HK-2 (cell line): ENCODE data around the gene CYB561D2.

Experiments
- DNase-seq: peaks from one replicate; pipeline ENCODE4 v3.0.0-alpha.2; 2018; ENCODE audit not compliant: unreplicated experiment

CYB561D2 gene

DNA sequence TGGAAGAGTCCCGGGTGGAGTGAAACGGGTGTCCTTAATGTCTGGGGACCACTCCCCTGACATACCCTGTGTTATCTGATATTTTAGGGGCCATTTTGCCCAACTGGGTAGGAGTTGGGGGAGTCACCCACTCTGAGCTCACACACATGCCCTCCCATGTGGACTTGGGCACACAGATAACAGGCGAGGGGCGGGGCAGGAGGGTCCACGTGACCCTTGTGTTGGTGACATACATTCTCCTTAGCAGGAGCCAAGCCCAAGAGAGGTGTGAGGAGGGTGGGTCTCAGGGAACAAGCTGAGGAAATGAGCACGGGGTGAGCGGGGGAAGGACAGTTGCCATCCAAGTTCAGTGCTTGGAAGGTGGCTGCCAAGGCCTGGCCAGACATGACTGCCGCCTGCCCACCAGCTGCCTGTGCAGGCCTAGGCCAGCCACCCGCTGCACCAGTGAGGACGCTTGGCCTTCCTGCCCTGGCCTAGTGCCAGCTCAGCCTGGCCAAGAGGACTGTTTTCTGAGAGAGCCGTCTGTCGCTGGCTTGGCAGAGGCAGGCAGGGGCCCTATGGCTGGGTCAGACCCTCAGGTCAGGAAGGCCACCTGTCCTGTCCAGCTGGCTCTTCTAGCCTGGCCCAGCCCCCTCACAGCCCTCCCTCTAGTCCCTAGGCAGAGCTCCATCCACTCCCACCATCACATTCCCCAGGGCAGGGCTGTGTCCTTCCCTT is 40.0 kb downstream of the CYB561D2 start:
- no peak for DNase-seq

DNA sequence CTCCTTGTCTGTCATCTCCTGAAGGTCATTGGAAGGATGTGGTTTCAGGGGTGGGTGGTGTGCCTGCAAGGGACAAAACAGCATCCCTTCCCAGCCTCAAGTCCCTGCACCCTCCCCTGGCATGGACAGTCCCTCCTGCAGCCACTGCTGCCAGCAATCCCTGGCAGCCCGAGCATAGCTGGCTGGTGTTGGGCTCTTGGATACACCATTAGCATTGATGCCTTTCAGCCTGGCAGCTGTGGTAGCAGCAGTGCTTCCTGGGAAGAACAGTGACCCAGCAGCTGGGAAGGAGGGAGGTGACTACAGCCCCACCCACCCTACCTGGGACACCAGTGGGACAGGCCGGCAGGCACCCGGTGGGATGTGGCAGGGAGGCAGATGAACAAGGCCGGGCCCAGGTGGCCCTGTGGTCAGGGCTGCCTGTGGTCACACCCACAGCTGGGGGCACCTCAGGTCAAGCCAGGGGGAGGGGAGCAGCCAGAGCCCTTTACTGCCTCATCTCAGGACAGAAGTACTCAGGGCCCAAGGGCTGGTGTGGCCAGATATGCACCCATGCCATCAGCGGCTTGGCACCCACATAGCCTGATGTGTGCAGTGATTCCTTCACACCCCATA is 41.5 kb downstream of the CYB561D2 start:
- DNase-seq, result no peak

DNA sequence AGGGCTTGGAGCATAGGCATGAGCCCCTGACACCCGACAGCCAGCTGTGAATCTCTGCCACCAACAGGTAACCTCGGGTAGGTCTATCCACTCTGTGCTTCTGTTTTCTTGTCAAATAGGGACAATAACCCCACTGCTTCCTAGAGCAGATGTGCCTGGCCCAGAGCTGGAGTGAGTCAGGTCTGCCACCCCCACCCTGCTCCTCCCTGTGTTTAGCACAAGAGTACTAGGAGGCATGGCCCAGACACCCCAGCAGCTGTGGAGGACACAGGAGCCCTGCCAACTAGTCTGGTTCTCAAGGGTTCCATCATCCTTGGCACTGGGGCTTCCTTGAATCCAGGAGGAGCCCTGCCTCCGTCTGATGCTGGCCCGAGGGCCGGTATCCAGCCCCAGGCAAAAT is 42.4 kb downstream of the CYB561D2 start:
- no peak for DNase-seq

DNA sequence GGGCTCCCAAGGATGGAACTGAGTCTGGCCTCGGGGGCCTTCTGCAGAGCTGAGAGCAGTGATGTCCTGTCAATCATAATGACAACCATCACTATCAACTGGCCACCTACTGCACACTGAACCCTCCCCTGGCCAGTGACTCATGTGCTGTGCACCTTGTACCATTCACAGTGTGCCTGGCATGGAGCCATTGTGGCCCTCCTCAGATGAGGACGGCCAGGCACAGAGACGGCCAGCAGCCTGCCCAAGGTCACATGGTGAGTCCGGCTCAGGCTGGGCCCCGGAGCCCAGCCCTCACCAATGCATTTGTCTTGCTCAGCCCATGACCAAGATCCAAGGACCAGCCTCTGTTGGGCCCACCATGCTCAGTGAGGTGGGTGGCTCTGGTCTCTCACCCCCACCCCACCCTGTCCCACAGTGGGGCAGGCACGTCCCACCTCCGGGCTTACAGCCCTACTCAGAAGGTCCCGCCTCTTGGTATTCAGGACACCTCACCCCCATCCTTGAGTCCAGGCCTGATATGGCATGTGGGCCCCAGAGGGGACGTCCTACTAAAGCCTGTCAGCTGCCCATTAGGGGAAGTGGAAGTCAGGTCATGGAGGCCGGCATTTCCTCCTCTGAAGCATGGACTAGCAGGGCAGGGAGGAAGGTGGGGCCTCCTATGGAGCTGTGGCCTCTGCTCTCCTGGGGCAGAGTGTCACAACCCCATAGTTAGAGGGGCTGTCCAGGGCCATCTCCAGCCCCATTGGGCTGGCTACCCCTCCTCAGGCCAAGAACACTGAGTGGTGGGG is 44.6 kb downstream of the CYB561D2 start:
- no peak for DNase-seq

DNA sequence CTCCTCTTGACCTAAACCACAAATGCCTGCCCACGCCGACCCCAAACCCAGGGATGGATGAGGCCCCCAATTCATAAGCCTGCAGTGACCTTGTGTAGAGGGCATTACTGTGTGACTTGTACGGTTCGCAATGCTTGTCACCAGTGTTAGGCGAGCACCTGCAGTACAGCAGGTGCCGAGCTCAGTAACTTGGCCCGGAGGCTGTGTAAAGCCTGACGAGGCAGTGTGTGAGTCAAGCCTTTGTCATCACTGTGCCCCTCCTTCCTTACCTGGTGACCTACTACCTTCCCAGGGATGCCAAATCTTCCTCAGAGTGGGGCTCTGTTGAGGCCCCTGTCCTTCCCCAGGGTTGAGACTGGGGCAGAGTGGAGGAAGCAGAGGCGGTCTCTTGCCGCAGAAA is 45.8 kb downstream of the CYB561D2 start:
- no peak for DNase-seq

DNA sequence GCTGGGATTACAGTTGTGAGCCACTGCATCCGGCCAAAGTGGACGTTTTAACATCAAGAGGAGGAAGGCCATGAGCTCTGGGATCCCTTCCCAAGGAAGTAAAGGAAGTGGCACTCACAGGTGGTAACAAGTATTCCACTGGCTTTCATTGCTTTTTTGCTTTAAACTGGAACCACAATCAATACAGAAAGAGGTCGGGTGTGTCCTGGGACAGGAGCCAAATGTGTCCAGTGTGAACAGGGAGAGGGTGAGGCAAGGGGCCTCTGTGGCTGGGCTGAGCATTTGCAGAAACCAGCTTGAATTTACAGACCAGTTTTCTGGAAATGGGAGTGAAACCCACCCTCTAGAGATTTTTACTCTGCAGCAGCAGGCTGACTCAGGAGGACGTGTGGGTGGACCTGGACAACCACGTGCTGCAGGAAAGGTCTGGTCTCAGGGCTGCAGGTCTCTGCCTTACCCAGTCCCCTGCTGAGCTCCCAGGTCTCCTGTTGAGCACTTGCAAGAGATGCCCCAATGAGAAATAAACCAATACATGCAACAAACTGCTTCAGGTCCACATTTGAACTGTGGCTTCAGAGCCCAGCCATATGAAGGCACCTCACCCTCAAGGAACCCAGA is 51.4 kb downstream of the CYB561D2 start:
- no peak for DNase-seq
